ENCODE results near the gene WNT3A.

Gene WNT3A

DNA sequence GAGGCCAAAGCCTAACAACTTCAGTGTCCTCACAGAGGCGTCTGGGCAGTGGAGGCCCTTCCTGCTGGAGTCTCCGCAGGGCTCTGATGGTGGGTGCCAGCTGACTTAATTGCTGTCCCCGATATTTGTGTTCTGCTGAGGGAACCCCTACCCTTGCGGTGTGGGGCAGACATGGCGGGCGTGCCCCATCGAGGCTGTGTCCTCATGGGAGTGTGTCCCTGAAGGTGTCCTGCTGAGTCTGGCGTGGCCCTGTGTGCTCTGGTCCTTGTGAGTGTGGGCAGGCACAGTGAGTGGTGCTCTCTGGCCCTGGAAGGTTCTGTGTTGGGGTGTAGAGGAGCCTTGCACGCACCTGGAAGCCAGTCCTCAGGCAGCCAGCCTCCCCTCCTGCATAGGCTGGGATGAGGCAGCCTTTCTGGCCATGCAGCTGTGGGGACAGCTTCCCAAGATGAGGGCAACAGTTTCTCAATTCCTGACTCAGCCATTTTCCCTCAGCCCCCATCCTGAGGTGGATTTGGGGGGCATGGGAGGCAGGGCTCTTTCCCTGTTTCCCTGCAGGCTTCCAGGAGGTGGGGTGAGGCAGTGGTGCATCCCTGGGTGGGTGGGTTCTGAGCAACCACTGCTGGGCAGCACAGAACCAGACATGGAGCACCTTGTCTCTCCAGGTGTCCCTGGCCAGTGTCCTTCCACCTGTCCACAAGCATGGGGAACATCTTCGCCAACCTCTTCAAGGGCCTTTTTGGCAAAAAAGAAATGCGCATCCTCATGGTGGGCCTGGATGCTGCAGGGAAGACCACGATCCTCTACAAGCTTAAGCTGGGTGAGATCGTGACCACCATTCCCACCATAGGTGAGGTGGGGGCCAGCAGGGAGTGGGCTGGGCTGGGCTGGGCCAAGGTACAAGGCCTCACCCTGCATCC, 89.9 kb downstream of the WNT3A start:
- 94 to 96% methylated on average over 13 of the region's 13 CpGs for WGBS, 2 experiments
- Histone ChIP-seq H3K36me3 (ENCODE audit: control insufficient read depth, insufficient read depth, low read length) (peaks cover 33% of the 10 kb centered on the region), H3K4me1 (ENCODE audit: control insufficient read depth, insufficient read depth, low read length) (no peaks in the 10 kb centered on the region), H3K9me3 (ENCODE audit: control insufficient read depth, low read length) (no peaks in the 10 kb centered on the region), H3K27ac (ENCODE audit: insufficient read depth, low read depth, low read length, poor library complexity, severe bottlenecking) (no peak overlapping the region), H3K4me3 (ENCODE audit: insufficient read depth, low read depth, low read length) (no peak overlapping the region), H3K27me3 (ENCODE audit: control insufficient read depth, insufficient read depth, low read length, poor library complexity, severe bottlenecking) (no peaks in the 10 kb centered on the region)

DNA sequence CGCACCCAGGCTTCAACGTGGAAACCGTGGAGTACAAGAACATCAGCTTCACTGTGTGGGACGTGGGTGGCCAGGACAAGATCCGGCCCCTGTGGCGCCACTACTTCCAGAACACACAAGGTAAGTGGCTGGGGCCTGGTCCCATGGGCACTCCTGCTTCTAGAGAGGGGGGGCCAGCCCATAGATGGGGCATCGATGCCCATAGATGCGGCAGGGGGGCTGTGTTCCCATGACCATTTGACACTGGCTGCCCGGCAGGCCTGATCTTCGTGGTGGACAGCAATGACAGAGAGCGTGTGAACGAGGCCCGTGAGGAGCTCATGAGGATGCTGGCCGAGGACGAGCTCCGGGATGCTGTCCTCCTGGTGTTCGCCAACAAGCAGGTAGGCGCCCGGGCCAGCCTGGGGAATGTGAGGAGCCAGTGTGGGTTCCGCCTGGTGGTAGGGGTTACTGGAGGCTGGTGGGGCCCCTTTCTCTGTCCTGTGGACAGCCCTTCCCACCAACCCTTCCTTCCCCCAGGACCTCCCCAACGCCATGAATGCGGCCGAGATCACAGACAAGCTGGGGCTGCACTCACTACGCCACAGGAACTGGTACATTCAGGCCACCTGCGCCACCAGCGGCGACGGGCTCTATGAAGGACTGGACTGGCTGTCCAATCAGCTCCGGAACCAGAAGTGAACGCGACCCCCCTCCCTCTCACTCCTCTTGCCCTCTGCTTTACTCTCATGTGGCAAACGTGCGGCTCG, 90.7 kb downstream of the WNT3A start:
- Histone ChIP-seq H3K4me1 (ENCODE audit: control insufficient read depth, insufficient read depth, low read length) (no peaks in the 10 kb centered on the region), H3K27me3 (ENCODE audit: control insufficient read depth, insufficient read depth, low read length, poor library complexity, severe bottlenecking) (no peaks in the 10 kb centered on the region), H3K4me3 (ENCODE audit: insufficient read depth, low read depth, low read length) (no peak overlapping the region), H3K27ac (ENCODE audit: insufficient read depth, low read depth, low read length, poor library complexity, severe bottlenecking) (no peak overlapping the region), H3K36me3 (ENCODE audit: control insufficient read depth, insufficient read depth, low read length) (peaks cover 33% of the 10 kb centered on the region), H3K9me3 (ENCODE audit: control insufficient read depth, low read length) (no peaks in the 10 kb centered on the region)
- 95 to 96% methylated on average over 34 of the region's 34 CpGs for WGBS, 2 experiments

DNA sequence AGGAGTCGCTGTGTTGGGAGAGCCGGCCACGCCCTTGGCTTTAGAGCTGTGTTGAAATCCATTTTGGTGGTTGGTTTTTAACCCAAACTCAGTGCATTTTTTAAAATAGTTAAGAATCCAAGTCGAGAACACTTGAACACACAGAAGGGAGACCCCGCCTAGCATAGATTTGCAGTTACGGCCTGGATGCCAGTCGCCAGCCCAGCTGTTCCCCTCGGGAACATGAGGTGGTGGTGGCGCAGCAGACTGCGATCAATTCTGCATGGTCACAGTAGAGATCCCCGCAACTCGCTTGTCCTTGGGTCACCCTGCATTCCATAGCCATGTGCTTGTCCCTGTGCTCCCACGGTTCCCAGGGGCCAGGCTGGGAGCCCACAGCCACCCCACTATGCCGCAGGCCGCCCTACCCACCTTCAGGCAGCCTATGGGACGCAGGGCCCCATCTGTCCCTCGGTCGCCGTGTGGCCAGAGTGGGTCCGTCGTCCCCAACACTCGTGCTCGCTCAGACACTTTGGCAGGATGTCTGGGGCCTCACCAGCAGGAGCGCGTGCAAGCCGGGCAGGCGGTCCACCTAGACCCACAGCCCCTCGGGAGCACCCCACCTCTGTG, 91.6 kb downstream of the WNT3A start:
- 95% methylated on average over 28 of the region's 28 CpGs for WGBS, 2 experiments

DNA sequence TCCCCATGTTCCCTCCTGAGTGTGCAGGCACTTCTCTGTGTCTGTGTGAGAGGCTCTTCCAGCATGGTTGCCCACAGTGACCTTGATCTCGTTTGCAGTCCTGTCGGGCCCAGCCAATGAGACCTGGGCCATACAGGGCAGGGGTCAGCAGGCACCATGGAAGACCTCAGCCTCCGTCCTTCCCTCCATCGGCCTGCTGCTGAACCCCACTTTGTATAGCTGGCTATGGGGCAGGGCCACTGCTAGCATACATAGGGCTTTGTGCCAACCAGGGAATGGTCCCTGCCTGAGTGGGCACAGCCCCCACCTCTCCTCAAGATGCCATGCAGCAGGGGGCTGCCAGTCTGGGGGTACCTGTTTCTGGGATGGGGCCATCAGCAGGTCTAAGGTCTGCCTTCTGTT, 92.5 kb downstream of the WNT3A start:
- H3K4me1 ChIP-seq (ENCODE audit: control insufficient read depth, insufficient read depth, low read length) = no peaks in the 10 kb centered on the region
- H3K4me3 ChIP-seq (ENCODE audit: insufficient read depth, low read depth, low read length) = no peak overlapping the region
- H3K36me3 ChIP-seq (ENCODE audit: control insufficient read depth, insufficient read depth, low read length) = peaks cover 33% of the 10 kb centered on the region
- 93 to 94% methylated on average over 4 of the region's 4 CpGs for WGBS, 2 experiments
- H3K9me3 ChIP-seq (ENCODE audit: control insufficient read depth, low read length) = no peaks in the 10 kb centered on the region
- H3K27me3 ChIP-seq (ENCODE audit: control insufficient read depth, insufficient read depth, low read length, poor library complexity, severe bottlenecking) = no peaks in the 10 kb centered on the region
- H3K27ac ChIP-seq (ENCODE audit: insufficient read depth, low read depth, low read length, poor library complexity, severe bottlenecking) = no peak overlapping the region

More for the DNA sequence above, 91.6 kb downstream of the WNT3A start:
- H3K4me1 ChIP-seq (ENCODE audit: control insufficient read depth, insufficient read depth, low read length) = no peaks in the 10 kb centered on the region
- no peaks in the 10 kb centered on the region for H3K9me3 ChIP-seq (ENCODE audit: control insufficient read depth, low read length)
- H3K4me3 ChIP-seq (ENCODE audit: insufficient read depth, low read depth, low read length) = no peak overlapping the region
- H3K27me3 ChIP-seq (ENCODE audit: control insufficient read depth, insufficient read depth, low read length, poor library complexity, severe bottlenecking) = no peaks in the 10 kb centered on the region
- no peak overlapping the region for H3K27ac ChIP-seq (ENCODE audit: insufficient read depth, low read depth, low read length, poor library complexity, severe bottlenecking)
- peaks cover 33% of the 10 kb centered on the region for H3K36me3 ChIP-seq (ENCODE audit: control insufficient read depth, insufficient read depth, low read length)

DNA sequence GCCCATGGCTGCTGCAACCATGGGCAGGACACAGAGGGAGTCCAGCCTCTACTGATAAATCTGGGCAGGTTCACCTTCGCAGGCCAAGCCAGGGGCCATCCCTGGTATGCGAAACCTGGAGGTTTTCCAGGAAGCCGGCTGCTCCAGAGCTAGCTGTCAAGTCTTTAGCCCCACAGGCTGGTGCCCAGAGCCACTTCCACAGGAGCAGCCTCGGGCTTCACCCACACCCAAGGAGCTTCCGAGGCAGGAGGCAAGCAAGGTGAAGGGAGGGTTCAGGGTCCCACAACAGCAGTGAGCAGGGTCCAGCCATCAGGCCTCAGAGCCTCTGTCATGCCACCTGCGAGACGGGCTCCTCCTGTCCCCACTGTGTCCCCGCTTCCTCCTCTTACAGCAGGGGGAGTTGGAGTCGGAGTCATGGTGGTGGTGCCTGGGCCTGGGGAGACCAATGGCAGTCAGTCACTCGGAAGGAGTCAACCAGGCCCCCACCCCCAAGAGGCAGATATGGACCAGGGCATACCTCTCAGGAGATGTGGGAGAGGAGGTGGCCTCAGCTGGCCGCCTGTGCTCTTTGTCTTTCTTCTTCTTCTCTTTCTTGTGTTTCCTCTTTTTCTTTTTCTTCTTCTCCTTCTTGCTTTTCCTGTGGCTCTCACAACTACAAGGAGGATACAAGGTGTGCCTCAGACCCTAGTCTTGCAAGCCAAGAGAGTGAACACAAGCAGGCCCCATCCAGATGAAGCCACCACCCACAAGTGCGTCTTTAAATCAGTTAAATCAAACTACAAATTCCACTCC, 94.2 kb downstream of the WNT3A start:
- no peak overlapping the region for H3K4me3 ChIP-seq (ENCODE audit: insufficient read depth, low read depth, low read length)
- H3K9me3 ChIP-seq (ENCODE audit: control insufficient read depth, low read length) = no peaks in the 10 kb centered on the region
- H3K4me1 ChIP-seq (ENCODE audit: control insufficient read depth, insufficient read depth, low read length) = no peaks in the 10 kb centered on the region
- WGBS, 2 experiments = 92 to 96% methylated on average over 12 of the region's 12 CpGs
- peaks cover 33% of the 10 kb centered on the region for H3K36me3 ChIP-seq (ENCODE audit: control insufficient read depth, insufficient read depth, low read length)
- no peaks in the 10 kb centered on the region for H3K27me3 ChIP-seq (ENCODE audit: control insufficient read depth, insufficient read depth, low read length, poor library complexity, severe bottlenecking)
- no peak overlapping the region for H3K27ac ChIP-seq (ENCODE audit: insufficient read depth, low read depth, low read length, poor library complexity, severe bottlenecking)

DNA sequence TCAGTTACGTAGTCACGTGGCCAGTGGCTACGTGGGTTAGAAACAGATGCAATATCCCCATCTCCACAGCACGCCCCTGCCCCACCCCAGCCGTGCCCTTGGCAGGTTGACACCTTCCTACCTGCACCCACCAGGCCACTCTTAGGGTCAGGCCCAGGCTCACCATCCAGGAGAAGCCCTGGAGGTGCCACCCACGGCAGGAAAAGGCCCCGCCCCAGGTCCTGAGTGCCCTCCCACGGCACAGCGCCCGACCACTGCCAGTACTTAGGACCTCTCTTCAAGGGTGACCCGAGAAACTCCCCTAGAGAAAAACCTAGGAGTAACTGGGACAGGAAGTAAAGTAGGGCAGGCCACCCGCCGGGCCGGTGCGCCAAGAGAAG, 94.8 kb downstream of the WNT3A start:
- Histone ChIP-seq H3K27ac (ENCODE audit: insufficient read depth, low read depth, low read length, poor library complexity, severe bottlenecking) (no peak overlapping the region), H3K4me3 (ENCODE audit: insufficient read depth, low read depth, low read length) (peak overlapping the region; percentile 83), H3K36me3 (ENCODE audit: control insufficient read depth, insufficient read depth, low read length) (peaks cover 38% of the 10 kb centered on the region), H3K27me3 (ENCODE audit: control insufficient read depth, insufficient read depth, low read length, poor library complexity, severe bottlenecking) (no peaks in the 10 kb centered on the region), H3K9me3 (ENCODE audit: control insufficient read depth, low read length) (no peaks in the 10 kb centered on the region), H3K4me1 (ENCODE audit: control insufficient read depth, insufficient read depth, low read length) (no peaks in the 10 kb centered on the region)
- 79 to 82% methylated on average over 15 of the region's 15 CpGs for WGBS, 2 experiments

DNA sequence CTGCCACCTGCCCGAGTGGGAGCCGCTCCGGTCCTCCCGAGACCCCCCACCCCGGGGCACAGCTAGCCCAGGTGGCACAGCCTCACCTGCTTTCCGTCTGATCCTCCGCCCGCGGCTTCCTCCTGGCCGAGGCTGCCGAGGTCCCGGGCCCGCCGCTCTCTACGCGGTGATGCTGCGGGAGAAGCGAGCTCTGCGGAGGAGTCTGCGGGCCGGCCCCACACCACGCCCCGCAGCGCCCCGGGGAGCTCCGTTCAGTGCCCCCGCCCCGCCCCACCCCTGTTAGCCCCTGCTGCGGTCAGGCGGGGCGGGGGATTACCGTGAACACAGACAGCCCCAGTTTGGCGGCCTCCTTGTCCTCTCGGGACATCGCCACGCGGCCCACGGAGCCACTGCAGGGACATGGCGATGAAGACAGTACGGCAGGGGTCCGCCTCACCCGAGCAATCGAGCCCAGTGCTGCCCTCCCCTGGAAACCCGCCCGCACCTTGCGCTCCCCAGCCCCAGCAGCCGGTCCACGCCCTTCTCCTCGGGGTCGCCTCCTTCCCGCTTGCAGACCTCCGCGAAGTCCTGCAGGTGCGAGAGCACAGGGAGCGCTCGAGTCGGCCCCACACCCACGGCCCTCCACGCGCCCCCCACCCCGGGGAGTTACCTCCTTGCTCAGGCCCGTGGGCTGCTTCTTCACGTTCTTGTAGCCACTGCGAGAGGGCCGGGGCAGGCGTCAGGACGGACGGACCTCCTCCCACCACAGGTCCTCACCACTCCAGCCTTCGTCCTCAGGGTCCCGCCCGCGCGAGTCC, 95.4 kb downstream of the WNT3A start:
- WGBS, 2 experiments = 9 to 10% methylated on average over 73 of the region's 73 CpGs
- H3K9me3 ChIP-seq (ENCODE audit: control insufficient read depth, low read length) = no peaks in the 10 kb centered on the region
- peak overlapping the region; percentile 83 for H3K4me3 ChIP-seq (ENCODE audit: insufficient read depth, low read depth, low read length)
- peaks cover 35% of the 10 kb centered on the region for H3K36me3 ChIP-seq (ENCODE audit: control insufficient read depth, insufficient read depth, low read length)
- no peaks in the 10 kb centered on the region for H3K27me3 ChIP-seq (ENCODE audit: control insufficient read depth, insufficient read depth, low read length, poor library complexity, severe bottlenecking)
- no peak overlapping the region for H3K27ac ChIP-seq (ENCODE audit: insufficient read depth, low read depth, low read length, poor library complexity, severe bottlenecking)
- H3K4me1 ChIP-seq (ENCODE audit: control insufficient read depth, insufficient read depth, low read length) = no peaks in the 10 kb centered on the region

DNA sequence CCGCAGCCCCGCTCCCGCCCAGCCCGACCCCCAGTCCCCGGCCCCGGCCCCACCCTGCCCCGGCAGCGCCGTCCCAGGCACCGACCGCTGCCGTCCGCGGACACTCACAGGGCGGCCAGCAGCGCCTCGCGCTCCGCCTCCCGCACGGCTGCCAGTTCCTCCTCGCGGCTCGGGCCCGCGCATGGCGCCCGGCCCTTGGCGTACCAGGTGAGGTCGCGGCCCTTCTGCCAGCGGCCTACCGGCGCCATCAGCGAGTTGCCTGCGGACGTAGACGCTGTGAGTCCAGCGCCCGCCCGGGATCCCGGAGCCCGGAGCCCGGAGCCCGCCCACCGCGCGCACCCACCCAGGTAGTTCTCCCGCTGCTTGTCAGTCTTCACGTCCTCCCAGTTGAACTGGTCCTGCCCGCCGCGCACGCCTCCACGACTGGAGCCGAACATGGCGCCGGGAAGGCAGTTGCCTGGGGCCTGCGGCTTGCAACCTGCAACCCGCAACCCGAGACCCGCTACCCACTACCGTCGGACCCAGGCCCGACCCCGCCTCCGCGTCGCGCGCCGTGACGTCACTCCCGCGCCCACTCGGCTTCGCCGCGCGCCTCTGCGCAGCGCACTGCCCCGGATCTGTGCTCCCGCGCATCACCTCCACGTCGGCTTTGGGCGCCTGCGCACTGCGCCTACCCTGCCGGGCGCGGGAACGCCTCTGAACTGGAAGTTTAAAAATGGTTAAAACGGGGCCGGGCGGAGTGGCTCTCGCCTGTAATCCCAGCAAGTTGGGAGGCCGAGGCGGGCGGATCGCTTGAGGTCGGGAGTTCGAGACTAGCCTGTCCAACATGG, 96.2 kb downstream of the WNT3A start, which contains the start of gene C1orf35:
Gene C1orf35, minus strand, starts transcription at position 535 of the 830 bp plus-strand sequence. Its CDS starts 98 bp downstream, at position 437.
- peak within 1 kb of the TSS; percentile 83 for H3K4me3 ChIP-seq (ENCODE audit: insufficient read depth, low read depth, low read length)
- H3K36me3 ChIP-seq (ENCODE audit: control insufficient read depth, insufficient read depth, low read length) = peaks cover 27% of the 10 kb centered on the region
- WGBS, 2 experiments = 0% methylated on average over 102 to 104 of the region's 104 CpGs
- no peaks in the 10 kb centered on the region for H3K27me3 ChIP-seq (ENCODE audit: control insufficient read depth, insufficient read depth, low read length, poor library complexity, severe bottlenecking)
- H3K27ac ChIP-seq (ENCODE audit: insufficient read depth, low read depth, low read length, poor library complexity, severe bottlenecking) = peak within 1 kb of the TSS; percentile 6
- no peaks in the 10 kb centered on the region for H3K4me1 ChIP-seq (ENCODE audit: control insufficient read depth, insufficient read depth, low read length)
- no peaks in the 10 kb centered on the region for H3K9me3 ChIP-seq (ENCODE audit: control insufficient read depth, low read length)
